Measurements from ENCODE around the gene MSI2.

Gene MSI2

DNA sequence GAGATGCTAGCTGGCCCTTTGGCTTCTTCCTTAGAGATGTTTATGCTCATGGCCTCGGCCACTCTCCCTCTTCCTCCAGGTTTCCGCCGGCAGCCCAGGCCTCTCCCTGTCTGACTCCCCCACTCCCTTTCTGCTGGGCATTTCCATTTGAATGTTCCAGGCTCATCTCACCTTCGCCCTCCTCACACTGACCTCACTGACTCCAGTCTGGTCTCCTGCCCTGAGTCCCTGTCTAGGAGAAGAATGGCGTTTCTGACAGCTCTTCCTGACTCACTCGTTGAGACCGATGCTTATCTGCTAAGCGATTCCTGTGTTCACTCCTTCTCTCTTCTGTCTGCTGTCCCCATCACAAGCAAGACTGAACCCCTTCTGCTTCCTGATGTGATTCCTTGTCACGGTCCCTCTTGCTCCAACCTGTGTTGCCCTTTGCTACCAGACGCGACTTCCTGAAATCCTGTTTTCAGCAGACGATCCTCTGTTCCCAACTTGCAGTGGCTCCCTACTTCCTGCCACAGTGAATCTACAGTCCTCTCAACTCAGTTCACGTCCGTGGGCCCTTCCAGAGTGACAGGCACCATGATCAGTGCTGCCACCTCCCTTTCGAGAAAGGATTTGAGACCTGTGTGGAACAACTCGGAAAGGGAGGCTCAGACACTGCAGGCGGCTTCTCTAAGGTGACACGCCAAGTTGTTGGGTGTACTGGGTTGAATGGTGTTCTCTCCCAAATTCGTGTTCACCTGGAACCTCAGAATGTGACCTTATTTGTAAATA lies 176.4 kb downstream of the MSI2 start (continued):
- TF ChIP-seq, protein P1, sequence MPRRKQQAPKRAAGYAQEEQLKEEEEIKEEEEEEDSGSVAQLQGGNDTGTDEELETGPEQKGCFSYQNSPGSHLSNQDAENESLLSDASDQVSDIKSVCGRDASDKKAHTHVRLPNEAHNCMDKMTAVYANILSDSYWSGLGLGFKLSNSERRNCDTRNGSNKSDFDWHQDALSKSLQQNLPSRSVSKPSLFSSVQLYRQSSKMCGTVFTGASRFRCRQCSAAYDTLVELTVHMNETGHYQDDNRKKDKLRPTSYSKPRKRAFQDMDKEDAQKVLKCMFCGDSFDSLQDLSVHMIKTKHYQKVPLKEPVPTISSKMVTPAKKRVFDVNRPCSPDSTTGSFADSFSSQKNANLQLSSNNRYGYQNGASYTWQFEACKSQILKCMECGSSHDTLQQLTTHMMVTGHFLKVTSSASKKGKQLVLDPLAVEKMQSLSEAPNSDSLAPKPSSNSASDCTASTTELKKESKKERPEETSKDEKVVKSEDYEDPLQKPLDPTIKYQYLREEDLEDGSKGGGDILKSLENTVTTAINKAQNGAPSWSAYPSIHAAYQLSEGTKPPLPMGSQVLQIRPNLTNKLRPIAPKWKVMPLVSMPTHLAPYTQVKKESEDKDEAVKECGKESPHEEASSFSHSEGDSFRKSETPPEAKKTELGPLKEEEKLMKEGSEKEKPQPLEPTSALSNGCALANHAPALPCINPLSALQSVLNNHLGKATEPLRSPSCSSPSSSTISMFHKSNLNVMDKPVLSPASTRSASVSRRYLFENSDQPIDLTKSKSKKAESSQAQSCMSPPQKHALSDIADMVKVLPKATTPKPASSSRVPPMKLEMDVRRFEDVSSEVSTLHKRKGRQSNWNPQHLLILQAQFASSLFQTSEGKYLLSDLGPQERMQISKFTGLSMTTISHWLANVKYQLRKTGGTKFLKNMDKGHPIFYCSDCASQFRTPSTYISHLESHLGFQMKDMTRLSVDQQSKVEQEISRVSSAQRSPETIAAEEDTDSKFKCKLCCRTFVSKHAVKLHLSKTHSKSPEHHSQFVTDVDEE (CRISPR knock-in tag; IDR thresholded peaks at IDR 0.05) = no peak
- no peak for TF ChIP-seq CSDC2 (CRISPR knock-in tag; IDR thresholded peaks at IDR 0.05)
- TF ChIP-seq, protein P2, sequence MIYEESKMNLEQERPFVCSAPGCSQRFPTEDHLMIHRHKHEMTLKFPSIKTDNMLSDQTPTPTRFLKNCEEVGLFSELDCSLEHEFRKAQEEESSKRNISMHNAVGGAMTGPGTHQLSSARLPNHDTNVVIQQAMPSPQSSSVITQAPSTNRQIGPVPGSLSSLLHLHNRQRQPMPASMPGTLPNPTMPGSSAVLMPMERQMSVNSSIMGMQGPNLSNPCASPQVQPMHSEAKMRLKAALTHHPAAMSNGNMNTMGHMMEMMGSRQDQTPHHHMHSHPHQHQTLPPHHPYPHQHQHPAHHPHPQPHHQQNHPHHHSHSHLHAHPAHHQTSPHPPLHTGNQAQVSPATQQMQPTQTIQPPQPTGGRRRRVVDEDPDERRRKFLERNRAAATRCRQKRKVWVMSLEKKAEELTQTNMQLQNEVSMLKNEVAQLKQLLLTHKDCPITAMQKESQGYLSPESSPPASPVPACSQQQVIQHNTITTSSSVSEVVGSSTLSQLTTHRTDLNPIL (CRISPR knock-in tag; IDR thresholded peaks at IDR 0.05; ENCODE audit: low read depth) = no peak
- TF ChIP-seq PPARA (CRISPR knock-in tag; IDR thresholded peaks at IDR 0.05; ENCODE audit: borderline replicate concordance) = no peak
- no peak for TF ChIP-seq ZFP3 (CRISPR knock-in tag; IDR thresholded peaks at IDR 0.05)

DNA sequence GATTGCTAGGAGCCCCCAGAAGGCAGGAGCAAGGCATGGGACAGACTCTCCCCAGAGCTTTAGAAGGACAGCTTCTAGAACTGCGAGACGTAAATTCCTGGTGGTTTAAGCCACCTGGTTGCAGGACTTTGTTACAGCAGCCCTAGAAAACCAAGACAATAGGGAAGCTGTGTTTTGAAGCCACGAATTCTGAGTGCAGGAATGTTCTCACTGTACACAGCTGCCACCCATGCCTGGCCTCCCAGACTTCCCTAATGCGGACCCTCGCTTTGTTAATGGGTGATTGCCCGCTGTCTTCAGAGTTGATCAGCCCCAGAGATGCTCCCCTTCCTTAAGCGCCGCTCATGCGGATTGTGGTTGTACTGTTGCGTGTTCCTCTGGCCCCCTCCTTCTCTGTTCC lies 177.1 kb downstream of the MSI2 start:
- no peak for ATAC-seq
- TF ChIP-seq ZC3H10 (CRISPR knock-in tag; IDR thresholded peaks at IDR 0.05) (no peak), PPARA (CRISPR knock-in tag; IDR thresholded peaks at IDR 0.05; ENCODE audit: borderline replicate concordance) (no peak), CSDC2 (CRISPR knock-in tag; IDR thresholded peaks at IDR 0.05) (no peak), ZFP30 (CRISPR knock-in tag; IDR thresholded peaks at IDR 0.05) (no peak), GLIS3 (CRISPR knock-in tag; IDR thresholded peaks at IDR 0.05) (no peak)

DNA sequence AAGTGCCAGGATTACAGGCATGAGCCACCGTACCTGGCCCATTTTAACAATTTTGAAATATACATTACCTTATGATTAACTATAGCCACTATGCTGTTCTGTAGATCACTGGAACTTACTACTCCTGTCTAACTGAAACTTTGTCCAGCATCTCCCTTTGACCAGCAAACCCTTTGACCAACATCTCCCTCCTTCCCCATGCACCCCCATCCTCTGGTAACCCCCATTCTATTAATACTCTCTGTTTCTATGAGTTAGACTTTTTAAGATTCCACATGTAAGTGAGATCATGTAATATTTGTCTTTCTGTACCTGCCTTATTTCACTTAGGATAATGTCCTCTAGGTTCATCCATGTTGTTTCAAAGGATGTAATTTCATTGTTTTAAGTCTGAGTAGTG lies 178.0 kb downstream of the MSI2 start:
- no peak for TF ChIP-seq ARNTL (CRISPR knock-in tag; IDR thresholded peaks at IDR 0.05; ENCODE audit: borderline replicate concordance, low read depth)
- TF ChIP-seq ESRRG (CRISPR knock-in tag; IDR thresholded peaks at IDR 0.05) = no peak
- TF ChIP-seq SNAI2 (CRISPR knock-in tag; IDR thresholded peaks at IDR 0.05) = no peak
- no peak for TF ChIP-seq RARB (CRISPR knock-in tag; IDR thresholded peaks at IDR 0.05)
- no peak for TF ChIP-seq CSDC2 (CRISPR knock-in tag; IDR thresholded peaks at IDR 0.05)
- no peak for TF ChIP-seq ZNF70 (CRISPR knock-in tag; IDR thresholded peaks at IDR 0.05)
- TF ChIP-seq ISL1 (CRISPR knock-in tag; IDR thresholded peaks at IDR 0.05) = no peak
- no peak for TF ChIP-seq ZNF565 (CRISPR knock-in tag; conservative IDR thresholded peaks at IDR 0.05; ENCODE audit: low read depth)
- TF ChIP-seq ZC3H10 (CRISPR knock-in tag; IDR thresholded peaks at IDR 0.05) = no peak
- TF ChIP-seq, protein P1 (CRISPR knock-in tag; IDR thresholded peaks at IDR 0.05) = no peak
- TF ChIP-seq ZNF8 (CRISPR knock-in tag; IDR thresholded peaks at IDR 0.05) = no peak
- no peak for TF ChIP-seq TOX (CRISPR knock-in tag; IDR thresholded peaks at IDR 0.05; ENCODE audit: borderline replicate concordance)
- TF ChIP-seq, protein P2 (CRISPR knock-in tag; IDR thresholded peaks at IDR 0.05; ENCODE audit: low read depth) = no peak
- no peak for TF ChIP-seq ZFP3 (CRISPR knock-in tag; IDR thresholded peaks at IDR 0.05)
- no peak for TF ChIP-seq OSR1 (CRISPR knock-in tag; IDR thresholded peaks at IDR 0.05)
- TF ChIP-seq GLIS3 (CRISPR knock-in tag; IDR thresholded peaks at IDR 0.05) = no peak
- no peak for TF ChIP-seq PPARA (CRISPR knock-in tag; IDR thresholded peaks at IDR 0.05; ENCODE audit: borderline replicate concordance)
- no peak for TF ChIP-seq BACH2 (CRISPR knock-in tag; IDR thresholded peaks at IDR 0.05; ENCODE audit: borderline replicate concordance)
- TF ChIP-seq TCF4 (CRISPR knock-in tag; IDR thresholded peaks at IDR 0.05; ENCODE audit: borderline replicate concordance) = no peak
- ATAC-seq = no peak
